Right hindlimb (tissue), 1 donor: ENCODE results near the gene CDC42EP1.
A peak's percentile ranks its signal among the peaks of the same experiment; 100 is the strongest.
"Not testable (repeated sequence)": the region's sequence is repeated elsewhere in the genome, so short reads cannot be mapped to it uniquely, and the experiment has no call there.

Source experiments
- DNase-seq: peaks from one replicate; pipeline ENCODE4 v3.0.0-alpha.2; 2018

The CDC42EP1 gene, protein sequence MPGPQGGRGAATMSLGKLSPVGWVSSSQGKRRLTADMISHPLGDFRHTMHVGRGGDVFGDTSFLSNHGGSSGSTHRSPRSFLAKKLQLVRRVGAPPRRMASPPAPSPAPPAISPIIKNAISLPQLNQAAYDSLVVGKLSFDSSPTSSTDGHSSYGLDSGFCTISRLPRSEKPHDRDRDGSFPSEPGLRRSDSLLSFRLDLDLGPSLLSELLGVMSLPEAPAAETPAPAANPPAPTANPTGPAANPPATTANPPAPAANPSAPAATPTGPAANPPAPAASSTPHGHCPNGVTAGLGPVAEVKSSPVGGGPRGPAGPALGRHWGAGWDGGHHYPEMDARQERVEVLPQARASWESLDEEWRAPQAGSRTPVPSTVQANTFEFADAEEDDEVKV

DNA sequence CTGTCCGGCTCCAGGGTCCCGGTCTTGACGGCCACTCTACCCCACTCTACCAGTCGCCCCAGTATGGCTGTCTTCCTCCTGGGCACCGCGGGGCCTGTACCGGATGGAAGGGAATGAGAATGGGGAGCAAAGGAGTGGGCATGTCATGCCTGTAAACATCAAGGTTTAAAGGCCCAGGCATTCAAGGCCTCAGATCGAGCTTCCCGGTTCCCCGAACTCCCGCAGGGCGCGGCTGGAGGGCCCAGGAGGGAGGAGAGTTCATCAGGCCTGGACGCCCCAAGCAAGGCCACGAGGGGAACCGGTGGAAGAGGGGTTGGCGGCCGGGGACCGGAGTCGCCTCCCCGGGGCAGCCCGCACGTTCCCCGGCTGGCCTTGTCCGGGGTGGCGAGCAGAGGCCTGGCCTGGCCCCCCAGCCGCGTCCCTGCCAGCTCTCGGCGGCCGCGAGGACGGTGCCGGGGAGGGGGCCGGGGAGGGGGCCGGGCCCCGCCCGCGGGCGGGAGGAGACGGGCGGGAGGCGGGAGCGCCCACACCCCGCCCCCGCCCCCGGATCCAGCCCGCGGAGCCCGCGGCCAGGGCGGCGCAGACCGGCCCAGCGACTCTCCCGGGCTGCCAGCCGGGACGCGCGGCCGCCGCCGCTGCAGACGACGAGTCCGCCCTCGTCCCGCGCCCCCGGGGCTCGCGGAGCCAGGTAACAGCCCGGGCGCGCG, at the start of gene CDC42EP1:
Gene CDC42EP1, plus strand, starts transcription at position 580 of the 707 bp plus-strand sequence. CDS start 5,870 bp downstream, outside the sequence.
- DNase-seq, result peak; percentile 75

DNA sequence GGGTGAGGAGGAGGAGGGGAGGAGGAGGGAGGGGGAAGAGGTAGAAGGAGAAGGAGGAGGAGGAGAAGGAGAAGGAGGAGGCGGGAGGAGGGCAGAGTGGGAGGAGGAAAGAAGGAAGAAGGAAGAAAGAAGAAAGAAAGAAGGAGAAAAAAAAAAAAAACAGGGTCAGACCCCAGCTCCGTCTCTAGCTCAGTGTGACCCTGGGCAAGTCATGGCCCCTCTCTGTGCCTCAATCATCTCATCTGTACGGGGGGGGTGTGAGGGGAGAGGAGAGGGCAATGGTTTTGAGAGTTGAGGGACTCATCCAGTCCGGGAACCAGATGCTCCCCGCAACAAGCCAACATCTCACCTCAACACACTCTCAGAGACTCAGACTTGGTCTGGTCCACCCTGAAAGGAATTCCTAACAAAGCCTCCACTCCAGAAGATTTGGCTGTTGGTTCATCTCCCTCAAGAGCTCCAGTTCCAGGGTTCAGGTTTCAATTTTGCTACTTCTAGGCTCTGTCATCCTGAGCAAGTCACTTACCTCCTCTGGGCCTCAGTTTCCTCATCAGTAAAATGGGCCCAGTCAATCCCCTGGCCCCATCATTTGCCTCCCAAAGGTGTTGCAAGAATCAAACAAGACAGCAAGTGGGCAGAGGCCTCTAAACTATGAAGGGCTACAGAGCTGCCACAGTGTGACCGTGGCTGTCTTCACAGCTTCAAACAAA, 48.7 kb upstream of the CDC42EP1 start:
- peak; percentile 16 for DNase-seq

DNA sequence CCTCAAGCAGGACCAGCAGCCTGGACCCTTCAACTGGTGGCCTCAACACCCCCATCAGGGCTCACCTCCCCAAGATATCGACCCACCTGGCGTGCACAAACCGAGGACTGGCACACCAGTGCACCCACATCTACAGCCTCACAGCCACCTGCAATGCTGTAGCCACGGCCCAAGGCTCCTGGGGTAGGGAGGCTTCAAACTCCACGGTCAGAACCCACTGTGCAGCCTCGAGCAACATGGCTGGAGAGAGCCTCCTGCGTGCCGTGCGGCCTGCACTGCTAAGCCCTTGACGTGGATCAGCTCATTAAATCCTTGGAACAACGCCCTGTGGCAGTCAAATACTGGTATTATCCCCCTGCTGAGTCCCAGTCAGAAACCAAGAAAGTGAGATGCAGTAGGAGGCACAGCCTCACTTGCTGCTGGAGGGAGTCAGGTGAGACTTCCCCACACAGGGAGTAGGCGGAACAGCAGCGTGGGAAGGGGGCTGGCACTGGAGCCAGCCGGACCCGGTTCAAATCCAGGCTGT, 45.7 kb upstream of the CDC42EP1 start:
- peak; percentile 18 for DNase-seq

DNA sequence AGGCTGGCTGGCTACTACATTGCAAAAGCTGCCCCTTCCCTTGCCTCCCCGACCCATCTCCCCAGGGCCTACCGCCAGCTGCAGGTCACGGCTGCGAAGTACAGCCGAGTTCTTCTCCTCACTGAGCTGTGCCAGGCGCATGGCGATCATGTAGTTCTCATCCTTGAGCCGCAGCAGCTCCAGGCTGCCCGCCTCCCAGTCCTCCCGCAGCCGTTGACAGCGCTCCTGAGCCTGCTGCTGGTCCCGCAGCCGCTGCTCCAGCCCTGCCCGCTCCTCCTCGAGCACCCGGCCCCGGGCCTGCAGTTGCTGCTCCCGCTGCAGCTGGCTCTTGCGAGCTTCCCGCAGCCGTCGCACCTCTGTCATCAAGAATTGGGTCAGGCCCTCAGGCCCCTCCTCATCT, 44.4 kb upstream of the CDC42EP1 start:
- DNase-seq, result peak; percentile 22

DNA sequence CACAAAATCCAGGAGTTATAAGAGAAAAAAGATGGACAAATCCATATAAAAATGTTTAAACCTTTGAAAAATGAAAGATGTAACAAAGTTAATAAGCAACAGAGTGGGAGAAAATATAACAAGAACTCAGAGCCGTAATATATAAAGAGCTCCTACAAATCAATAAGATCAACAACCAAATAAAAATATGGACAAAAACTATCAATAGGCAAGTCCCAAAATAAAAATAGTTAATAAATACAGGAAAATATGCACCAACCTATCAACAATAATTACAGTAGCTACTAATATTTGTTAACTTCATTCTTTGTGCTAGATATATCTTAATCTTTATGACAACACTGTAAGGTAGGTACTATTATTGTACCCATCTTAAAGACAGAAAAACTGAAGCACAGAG, 43.8 kb upstream of the CDC42EP1 start:
- DNase-seq, result no peak

DNA sequence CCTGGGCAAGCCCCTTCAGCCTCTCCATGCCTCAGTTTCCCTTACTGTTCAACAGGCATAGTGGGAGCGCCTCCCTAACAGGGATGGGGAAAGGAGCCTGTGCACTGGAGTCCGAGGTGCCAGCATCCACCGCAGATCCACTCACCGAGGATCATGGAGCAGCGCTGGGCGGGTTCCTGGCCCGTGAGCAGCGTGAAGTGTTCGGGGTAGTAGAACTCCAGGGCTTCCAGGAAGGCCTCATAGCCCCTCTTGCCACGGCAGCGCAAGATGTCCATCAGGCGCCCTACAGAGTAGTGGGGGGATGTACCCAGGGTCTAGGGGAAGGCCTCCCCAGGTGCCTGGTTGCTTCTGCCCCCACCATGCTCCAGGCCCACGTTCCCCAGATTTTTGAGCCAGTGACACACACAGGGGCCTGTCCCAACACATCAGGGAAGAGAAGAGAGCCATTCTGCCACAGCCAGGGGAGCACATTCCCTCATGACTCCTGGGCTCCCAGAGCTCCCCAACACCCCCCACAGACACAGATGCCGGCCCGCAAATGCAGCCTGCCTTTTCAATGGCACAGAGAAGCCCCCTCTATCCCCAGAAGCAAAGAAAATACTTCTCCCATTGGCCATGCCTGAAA, 42.3 kb upstream of the CDC42EP1 start:
- DNase-seq, result no peak

DNA sequence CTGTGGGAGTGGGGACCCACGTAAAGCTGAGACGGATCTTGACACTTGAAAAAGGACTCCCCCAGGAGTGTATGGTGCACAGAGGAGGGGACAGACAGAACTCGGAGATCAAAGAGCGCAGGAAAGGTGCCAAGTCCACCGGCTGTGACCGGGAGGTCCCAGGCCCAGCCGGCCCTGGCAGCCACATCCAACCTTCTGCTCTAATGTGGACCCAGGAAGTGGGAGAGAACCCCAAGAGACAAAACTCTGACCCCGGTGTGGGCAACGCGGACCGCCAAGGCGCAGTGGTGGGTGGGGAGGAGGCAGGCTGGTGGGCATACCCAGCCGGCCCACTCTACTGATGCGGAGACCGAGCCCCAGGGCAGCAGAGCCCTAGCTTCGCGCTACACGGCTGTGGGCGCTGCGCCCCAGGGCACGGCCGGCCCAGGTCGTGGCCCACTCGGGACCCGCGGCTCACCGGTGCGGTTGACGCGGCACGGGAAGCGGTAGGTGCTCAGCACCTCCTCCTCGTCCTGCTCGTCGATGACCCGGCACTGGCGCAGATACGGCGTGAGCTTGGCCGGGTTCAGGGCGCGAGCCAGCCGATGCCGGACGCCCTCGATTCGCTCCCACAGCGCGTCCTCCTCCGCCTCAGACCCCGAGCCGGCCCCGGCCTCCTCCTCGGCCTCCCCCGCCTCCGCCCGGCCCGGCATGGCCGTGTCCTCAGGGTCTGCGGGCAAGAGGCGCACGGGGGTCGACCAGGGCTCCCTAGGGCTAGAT, 41.6 kb upstream of the CDC42EP1 start:
- DNase-seq, result no peak

DNA sequence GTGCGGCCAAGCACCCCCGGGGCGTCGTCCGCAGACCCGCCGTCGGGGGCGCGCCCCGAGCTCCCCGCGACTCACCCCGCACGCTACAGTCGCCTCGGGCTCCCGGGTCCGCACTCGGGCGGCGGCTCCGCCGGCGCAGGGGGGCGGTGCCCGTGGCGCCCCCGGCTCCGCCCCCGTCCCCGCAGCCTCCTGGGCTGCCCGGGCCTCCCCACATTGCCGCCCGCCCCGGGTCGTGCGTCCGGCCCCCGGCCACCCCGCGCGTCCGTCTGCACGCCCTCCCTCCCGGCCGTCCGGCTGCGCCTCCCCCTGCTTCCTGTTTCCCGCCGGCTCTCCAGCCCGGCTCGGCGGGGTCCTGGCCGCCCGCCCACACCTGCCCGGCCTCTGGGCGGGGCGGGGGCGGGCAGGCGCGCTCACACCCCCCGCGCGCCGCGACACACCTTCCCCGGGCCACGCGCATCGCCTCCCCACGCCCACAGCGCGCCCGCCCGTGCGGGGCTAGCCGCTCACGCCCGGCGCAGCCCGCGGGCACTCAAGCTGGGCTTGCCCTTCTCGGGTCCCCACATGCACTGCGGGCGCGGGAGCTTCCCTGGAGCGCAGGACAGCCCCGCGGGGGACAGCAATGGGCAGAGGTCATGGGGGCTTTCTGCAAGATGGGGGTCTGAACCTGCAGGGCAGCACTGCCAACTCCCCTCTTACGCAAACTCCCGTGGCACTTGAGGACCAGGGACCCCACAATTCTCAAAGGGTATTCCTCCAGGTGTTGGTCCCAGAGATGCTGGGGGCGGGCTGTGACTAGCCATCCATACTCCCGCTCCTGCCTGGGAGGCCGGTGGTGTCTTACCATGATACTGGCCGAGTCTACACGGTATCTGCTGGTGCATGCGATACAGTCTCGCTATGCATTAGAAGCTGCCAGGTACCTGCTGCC, 40.7 kb upstream of the CDC42EP1 start, which contains the start of gene CARD10:
Gene CARD10, minus strand, starts transcription at position 148 of the 928 bp plus-strand sequence. CDS start 215 bp downstream, outside the sequence.
- no peak for DNase-seq

DNA sequence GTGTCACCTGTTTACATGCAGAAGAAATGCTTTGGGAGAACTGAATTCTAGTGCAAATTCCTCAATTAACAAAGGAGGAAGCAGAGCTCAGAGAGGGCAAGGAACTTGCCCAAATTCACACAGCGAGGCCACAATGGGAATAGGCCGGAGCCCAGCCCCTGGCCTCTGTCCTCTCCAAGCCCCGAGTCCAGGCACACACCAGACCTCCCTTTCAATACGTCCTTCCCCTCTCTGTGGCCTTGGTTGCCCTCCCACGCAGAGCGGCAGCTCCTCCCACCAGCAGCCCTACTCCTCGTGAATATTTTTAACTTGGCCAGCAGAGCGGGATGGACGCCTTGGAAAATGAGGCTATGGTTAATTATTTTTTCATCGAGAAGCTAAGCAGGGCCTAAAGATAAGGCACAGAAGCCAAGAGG, 39.5 kb upstream of the CDC42EP1 start:
- no peak for DNase-seq

DNA sequence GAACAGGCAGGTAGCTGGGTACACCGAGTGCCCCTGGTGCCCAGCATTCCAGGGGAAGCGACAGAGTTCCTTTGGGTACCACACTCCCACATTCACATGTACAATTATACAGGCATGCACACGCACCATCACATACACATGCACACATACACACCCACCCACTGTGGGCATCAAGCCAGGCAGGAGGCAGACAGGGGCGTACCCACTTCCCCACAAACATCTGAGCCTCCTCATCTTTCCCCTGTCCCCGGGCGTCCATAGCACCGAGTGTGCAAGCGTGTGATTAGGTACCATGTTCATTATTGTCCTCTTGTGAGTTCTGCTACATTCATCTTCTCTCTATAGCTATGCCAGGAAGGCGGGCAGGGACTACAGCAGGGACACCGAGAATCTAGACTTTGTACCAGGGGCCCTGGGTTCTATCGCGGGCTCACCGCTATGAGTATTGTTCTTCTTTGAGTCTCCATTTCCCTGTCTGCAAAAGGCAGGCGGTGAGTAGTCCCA, 39.0 kb upstream of the CDC42EP1 start:
- DNase-seq, result no peak

DNA sequence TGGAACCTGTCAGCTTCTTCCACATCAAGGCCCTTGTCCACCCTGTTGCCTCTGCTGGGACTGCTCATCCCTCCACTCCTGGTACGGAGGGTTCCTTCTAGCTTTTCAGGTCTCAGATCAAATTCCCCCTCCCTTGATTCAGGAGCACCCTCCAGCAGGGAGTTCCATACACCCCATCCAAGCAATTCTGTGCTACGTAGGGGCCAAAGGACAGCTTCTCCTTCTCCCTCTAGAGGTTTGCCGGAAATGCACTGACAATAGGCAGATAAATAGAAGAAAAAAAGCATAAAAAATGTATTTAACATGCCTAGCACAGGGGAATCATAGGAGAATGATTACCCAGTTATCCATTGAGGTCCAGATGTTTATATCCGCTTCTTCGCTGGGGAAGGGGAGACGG, 37.8 kb upstream of the CDC42EP1 start:
- DNase-seq, result no peak

DNA sequence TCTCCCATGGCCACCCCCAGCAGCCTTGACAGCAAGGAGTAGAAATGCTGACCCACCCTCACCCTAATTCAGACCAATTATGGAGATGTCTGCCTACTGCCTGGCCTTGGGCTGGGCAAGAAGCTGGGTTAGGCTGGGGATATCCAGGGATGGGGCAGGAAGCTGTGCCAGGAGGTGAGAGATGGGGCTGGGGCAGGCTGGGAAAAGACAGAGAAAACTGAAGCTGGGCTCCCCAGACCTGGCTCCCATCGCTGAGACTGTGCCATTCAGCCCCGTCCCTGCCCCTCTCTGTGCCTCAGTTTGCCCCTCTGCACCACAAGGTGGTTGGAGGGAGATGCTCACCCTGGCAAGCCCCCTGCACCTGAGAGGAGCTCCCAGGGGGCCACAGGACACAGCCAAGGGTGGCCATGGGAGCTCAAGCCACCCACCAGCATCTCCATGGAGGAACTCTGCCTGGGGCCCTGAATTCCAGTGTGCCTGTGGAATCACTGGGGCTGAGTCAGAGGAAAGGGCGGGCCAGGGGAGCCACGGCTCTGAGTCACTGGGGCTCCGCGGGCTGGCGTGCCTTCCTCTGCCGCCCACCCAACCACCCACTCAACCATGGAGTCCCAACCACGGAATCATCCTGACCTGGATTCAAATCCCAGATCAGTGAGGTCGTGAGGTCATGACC, 35.1 kb upstream of the CDC42EP1 start:
- DNase-seq, result no peak

DNA sequence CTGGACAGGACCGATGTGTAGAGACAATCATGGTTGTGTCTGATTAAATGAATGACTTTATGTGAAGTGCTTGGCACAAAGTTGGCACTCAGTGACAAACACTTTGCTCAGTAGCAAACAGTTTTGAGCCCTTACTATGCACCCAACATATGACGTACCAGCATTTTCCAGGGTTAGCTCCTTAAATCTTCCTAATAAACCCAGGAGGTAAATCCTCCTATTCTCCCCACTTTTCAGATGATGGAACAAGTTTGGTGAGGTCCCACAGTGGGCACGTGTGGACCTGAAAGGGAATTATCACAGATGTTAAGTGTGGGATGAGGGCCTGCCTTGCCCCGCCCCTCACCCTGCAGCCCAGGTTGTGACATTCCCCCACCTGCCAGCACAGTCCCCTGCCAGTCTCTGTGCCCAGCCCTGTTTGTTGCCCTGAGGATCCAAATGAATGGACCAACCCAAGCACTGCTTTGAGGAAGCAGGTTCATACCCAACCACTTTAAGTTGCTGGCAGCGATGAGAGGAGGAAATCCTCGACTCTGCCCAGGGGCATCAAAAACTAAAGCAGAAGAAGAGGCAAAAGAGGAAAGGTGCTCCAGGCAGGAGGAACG, 34.4 kb upstream of the CDC42EP1 start:
- DNase-seq, result no peak

DNA sequence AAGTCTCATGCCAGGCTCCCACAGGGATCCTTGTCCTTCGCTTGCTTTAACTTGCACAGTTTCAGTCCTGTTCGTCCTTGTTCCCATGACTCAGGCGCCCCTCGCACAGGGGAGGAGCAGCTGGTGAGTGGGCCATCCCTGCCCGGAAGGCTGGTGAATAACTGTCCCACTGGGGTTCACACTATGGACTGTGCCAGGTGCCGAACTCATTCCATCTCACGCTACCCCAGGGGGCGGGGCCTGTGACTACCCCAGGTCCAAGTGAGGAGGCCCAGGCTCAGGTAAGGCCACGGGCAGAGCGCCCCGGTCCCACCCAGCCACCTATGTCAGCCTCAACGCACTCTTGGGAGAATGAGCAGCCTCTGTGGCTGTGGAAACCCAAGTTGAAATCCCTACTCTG, 33.9 kb upstream of the CDC42EP1 start:
- DNase-seq, result no peak

DNA sequence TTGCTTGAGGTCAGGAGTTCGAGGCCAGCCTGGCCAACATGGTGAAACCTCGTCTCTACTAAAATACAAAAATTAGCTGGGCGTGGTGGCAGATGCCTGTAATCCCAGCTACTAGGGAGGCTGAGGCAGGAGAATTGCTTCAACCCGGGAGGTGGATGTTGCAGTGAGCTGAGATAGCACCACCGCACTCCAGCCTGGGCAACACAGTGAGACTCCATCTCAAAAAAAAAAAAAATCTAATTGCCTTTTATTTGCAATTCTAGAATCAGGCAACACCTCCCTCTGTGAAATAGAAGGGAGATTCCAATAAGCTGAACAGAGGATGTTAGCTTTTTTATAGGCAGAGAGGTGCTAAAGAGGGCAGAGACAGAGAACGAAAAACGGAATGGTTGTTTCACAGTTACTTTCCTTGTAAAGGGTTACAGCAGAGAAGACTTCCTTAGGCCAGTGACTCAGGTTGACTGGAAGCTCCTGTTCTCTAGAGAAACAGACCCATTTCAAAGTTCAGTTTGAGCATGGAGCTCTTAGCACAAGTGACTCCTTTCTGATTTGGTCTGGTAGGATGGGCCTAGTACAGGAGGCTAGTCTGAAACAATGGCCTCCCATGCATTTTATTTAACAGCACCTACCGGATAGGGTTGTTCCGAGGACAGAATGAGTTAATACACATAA, 33.1 kb upstream of the CDC42EP1 start:
- not testable (repeated sequence) for DNase-seq

DNA sequence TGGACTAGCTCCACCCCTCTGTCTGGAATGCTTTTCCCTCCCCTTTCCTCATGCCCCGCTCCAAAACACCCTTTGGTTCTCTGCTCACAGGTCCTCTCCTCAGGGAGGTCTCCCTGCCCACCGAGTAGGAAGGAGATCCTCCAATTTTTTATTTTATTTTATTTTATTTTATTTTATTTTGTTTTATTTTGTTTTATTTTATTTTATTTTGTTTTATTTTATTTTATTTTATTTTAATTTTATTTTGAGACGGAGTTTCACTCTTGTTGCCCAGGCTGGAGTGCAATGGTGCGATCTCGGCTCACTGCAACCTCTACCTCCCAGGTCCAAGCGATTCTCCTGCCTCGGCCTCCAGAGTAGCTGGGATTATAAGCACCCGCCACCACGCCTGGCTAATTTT, 32.3 kb upstream of the CDC42EP1 start:
- not testable (repeated sequence) for DNase-seq

DNA sequence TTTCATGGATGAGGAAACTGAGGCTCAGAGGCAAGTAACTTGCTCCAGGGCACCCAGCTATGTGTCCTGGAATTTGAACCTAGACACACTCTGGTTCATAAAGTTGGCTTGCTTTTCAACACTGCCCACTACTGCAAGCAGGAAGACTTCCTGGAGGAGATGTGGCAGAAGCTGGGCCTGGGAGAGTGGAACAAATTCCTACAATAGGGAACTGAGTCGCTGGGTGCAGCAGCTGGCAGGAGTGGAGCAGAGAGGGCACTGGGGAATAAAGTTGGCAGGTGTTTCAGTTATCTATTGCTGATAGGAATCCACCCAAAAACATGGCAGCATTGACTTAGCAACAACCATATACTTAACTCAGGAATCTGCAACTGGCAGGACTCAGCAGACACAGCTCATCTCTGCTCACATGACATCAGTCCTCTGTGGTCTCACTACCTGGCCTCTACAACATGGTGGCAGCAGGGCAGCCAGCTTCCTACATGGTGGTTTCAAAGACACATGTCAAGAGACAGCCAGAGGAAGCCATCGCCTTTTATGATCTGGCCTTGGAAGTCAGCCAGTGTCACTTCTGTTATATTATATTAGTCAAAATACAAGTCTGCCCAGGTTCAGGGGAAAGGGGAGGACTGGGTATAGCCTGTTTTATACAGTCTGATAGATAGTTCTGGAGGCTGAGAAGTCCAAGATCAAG, 30.5 kb upstream of the CDC42EP1 start:
- DNase-seq, result no peak

DNA sequence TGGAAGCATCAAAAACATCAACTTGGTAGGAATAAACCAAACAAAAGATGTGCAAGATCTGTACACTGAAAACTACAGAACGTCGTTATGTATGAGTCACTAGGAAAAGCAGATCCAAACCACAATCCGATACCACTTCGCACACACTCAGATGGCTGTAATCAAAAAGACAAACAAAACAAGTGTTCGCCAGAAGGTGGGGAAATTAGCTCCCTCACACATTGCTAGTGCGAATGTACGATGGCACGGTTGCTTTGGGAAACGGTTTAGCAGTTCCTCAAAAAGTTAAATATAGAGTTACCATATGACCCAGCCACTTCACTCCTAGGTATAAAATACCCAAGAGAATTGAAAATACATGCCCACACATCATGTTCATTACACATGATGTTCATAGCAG, 26.3 kb upstream of the CDC42EP1 start:
- no peak for DNase-seq
